ENCODE measurements around the gene FGF12. TPM values are rescaled to one million over a fixed set of nuclear protein-coding genes. Genes with fewer than 3 reads are reported as not detected.

The FGF12 gene
- total RNA-seq, 1 experiment from 2014 or later, result 0.51 TPM

DNA sequence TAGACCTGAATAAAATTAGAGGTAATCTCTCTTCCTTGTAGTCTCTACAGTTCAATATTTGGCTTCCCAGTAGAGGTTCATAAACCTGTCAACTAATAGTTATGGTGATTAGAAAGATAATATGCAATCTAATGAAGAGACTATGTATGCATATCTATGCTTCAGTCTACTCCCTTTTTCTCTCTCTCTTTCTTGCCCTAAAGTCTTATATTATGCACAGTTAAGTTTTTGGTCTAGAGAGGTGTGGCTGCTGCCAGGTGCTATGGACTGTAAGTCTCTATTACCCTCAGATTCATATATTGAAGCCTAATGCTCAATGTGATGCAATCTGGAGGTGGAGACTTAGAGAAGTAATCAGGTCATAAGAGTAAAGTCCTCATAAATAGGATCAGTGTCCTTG lies 413.7 kb downstream of the FGF12 start:
- POLR2A ChIA-PET, result no interaction called here
- no TSS peak for BruUV-seq (replicated peaks)
- H3K4me3 ChIP-seq (ENCODE audit: low read depth in 2 of 2, low read length in 2 of 2), result no peak overlapping the region
- DNase-seq (ENCODE audit: low read depth, low spot score) (no peak), ATAC-seq (no peak)
- TF ChIP-seq, protein P1, sequence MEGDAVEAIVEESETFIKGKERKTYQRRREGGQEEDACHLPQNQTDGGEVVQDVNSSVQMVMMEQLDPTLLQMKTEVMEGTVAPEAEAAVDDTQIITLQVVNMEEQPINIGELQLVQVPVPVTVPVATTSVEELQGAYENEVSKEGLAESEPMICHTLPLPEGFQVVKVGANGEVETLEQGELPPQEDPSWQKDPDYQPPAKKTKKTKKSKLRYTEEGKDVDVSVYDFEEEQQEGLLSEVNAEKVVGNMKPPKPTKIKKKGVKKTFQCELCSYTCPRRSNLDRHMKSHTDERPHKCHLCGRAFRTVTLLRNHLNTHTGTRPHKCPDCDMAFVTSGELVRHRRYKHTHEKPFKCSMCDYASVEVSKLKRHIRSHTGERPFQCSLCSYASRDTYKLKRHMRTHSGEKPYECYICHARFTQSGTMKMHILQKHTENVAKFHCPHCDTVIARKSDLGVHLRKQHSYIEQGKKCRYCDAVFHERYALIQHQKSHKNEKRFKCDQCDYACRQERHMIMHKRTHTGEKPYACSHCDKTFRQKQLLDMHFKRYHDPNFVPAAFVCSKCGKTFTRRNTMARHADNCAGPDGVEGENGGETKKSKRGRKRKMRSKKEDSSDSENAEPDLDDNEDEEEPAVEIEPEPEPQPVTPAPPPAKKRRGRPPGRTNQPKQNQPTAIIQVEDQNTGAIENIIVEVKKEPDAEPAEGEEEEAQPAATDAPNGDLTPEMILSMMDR (IDR thresholded peaks at IDR 0.05), result no peak
- no peaks in the 10 kb centered on the region for H3K9me3 ChIP-seq (ENCODE audit: control insufficient read depth, insufficient read depth, low read depth, low read length)
- H3K36me3 ChIP-seq (ENCODE audit: control insufficient read depth, insufficient read depth, low read length), result no peaks in the 10 kb centered on the region
- CTCF ChIA-PET, result no interaction called here
- in situ Hi-C loops (cut with HindIII; ENCODE audit: low pct_unique_long_range_greater_than_20kb, low sequenced_read_pairs) (no loop called here), intact Hi-C loops (cut with micrococcal nuclease; ENCODE audit: unreplicated experiment) (no loop called here)
- no peak overlapping the region for H3K27ac ChIP-seq (ENCODE audit: low read length)
- no peaks in the 10 kb centered on the region for H3K27me3 ChIP-seq (ENCODE audit: control insufficient read depth, insufficient read depth, low read length)
- H3K4me1 ChIP-seq (ENCODE audit: control insufficient read depth, insufficient read depth, low read length), result no peaks in the 10 kb centered on the region

- TF ChIP-seq, protein P1 (IDR thresholded peaks at IDR 0.05), result no peak
- TF ChIP-seq REST (IDR thresholded peaks at IDR 0.05; ENCODE audit: insufficient read depth in 1 of 2, low read depth in 2 of 2, low read length in 1 of 2) (no peak), SIN3A (IDR thresholded peaks at IDR 0.05; ENCODE audit: borderline replicate concordance, insufficient read depth, low read depth, low read length) (no peak), TCF7L2 (IDR thresholded peaks at IDR 0.05; ENCODE audit: low read depth, low read length) (no peak), POLR2AphosphoS5 (IDR thresholded peaks at IDR 0.05; ENCODE audit: low read depth, low read length) (no peak)
These were observed 419.7 kb downstream of the FGF12 start for GRCh38 chr3:192307631-192308030.

GRCh38 chr3:192303235-192303634 lies 424.1 kb downstream of the FGF12 start:
- ChIA-PET CTCF (no interaction called here), POLR2A (interaction anchor here (0.5 kb wide), 1 partner anchor 19 kb away, joined by 4 read pairs; no protein-coding TSS in a partner anchor)
- H3K4me1 ChIP-seq (ENCODE audit: control insufficient read depth, insufficient read depth, low read length), result no peaks in the 10 kb centered on the region
- H3K36me3 ChIP-seq (ENCODE audit: control insufficient read depth, insufficient read depth, low read length), result no peaks in the 10 kb centered on the region
- in situ Hi-C loops (cut with HindIII; ENCODE audit: low pct_unique_long_range_greater_than_20kb, low sequenced_read_pairs), result no loop called here
- ATAC-seq, result no peak
- no peak overlapping the region for H3K27ac ChIP-seq (ENCODE audit: low read length)
- no peak overlapping the region for H3K4me3 ChIP-seq (ENCODE audit: low read depth in 2 of 2, low read length in 2 of 2)
- H3K27me3 ChIP-seq (ENCODE audit: control insufficient read depth, insufficient read depth, low read length), result no peaks in the 10 kb centered on the region
- TF ChIP-seq SIN3A (IDR thresholded peaks at IDR 0.05; ENCODE audit: borderline replicate concordance, insufficient read depth, low read depth, low read length) (no peak), TCF7L2 (IDR thresholded peaks at IDR 0.05; ENCODE audit: low read depth, low read length) (no peak), POLR2AphosphoS5 (IDR thresholded peaks at IDR 0.05; ENCODE audit: low read depth, low read length) (no peak), REST (IDR thresholded peaks at IDR 0.05; ENCODE audit: insufficient read depth in 1 of 2, low read depth in 2 of 2, low read length in 1 of 2) (no peak)
- TF ChIP-seq, protein P1 (IDR thresholded peaks at IDR 0.05), result no peak
- BruUV-seq (replicated peaks), result no TSS peak
- no peak for DNase-seq (ENCODE audit: low read depth, low spot score)
- intact Hi-C loops (cut with micrococcal nuclease; ENCODE audit: unreplicated experiment), result no loop called here
- no peaks in the 10 kb centered on the region for H3K9me3 ChIP-seq (ENCODE audit: control insufficient read depth, insufficient read depth, low read depth, low read length)

More at GRCh38 chr3:192307631-192308030, 419.7 kb downstream of the FGF12 start:
- H3K4me1 ChIP-seq (ENCODE audit: control insufficient read depth, insufficient read depth, low read length), result no peaks in the 10 kb centered on the region
- H3K36me3 ChIP-seq (ENCODE audit: control insufficient read depth, insufficient read depth, low read length), result no peaks in the 10 kb centered on the region
- ChIA-PET POLR2A (no interaction called here), CTCF (no interaction called here)
- in situ Hi-C loops (cut with HindIII; ENCODE audit: low pct_unique_long_range_greater_than_20kb, low sequenced_read_pairs) (no loop called here), intact Hi-C loops (cut with micrococcal nuclease; ENCODE audit: unreplicated experiment) (no loop called here)
- H3K9me3 ChIP-seq (ENCODE audit: control insufficient read depth, insufficient read depth, low read depth, low read length), result no peaks in the 10 kb centered on the region
- H3K27ac ChIP-seq (ENCODE audit: low read length), result no peak overlapping the region
- DNase-seq (ENCODE audit: low read depth, low spot score) (no peak), ATAC-seq (no peak)
- H3K27me3 ChIP-seq (ENCODE audit: control insufficient read depth, insufficient read depth, low read length), result no peaks in the 10 kb centered on the region
- BruUV-seq (replicated peaks), result no TSS peak
- H3K4me3 ChIP-seq (ENCODE audit: low read depth in 2 of 2, low read length in 2 of 2), result no peak overlapping the region

Measured in Panc1 (cell line).